NCI-H510A treated with DMSO at 0.1 percent for 48 hours (cell line): ENCODE measurements around the gene KIF17.
A peak's percentile ranks its signal among the peaks of the same experiment; 100 is the strongest.

Experiments
- DNase-seq: peaks from one replicate; lab custom pipeline; 2025; lab: John Stamatoyannopoulos, UW

KIF17 gene

GRCh38 chr1:20717452-20718342, at the start of gene KIF17:
KIF17 (minus strand) TSS chr1:20718007; CDS start chr1:20717706, 301 bp downstream.
- peak; percentile 65 for DNase-seq

- no peak for DNase-seq
Measured at GRCh38 chr1:20767271-20767670, 49.5 kb upstream of the KIF17 start.

GRCh38 chr1:20763417-20763816, 45.6 kb upstream of the KIF17 start:
- no peak for DNase-seq

GRCh38 chr1:20760322-20760721, 42.5 kb upstream of the KIF17 start:
- DNase-seq, result no peak

- no peak for DNase-seq
Measured at GRCh38 chr1:20753589-20753988, 35.8 kb upstream of the KIF17 start.

GRCh38 chr1:20751462-20751990, 33.7 kb upstream of the KIF17 start:
- no peak for DNase-seq

GRCh38 chr1:20742671-20743070, 24.9 kb upstream of the KIF17 start:
- no peak for DNase-seq

- no peak for DNase-seq
Measured at GRCh38 chr1:20740781-20741180, 23.0 kb upstream of the KIF17 start.

- no peak for DNase-seq
Measured at GRCh38 chr1:20739225-20739624, 21.4 kb upstream of the KIF17 start.

- peak; percentile 34 for DNase-seq
Measured at GRCh38 chr1:20735581-20736111, 17.8 kb upstream of the KIF17 start.

- DNase-seq, result no peak
Measured at GRCh38 chr1:20733360-20733975, 15.7 kb upstream of the KIF17 start.

GRCh38 chr1:20732588-20733359, 15.0 kb upstream of the KIF17 start, which contains the start of gene SH2D5:
SH2D5 (minus strand) TSS chr1:20732703; CDS start chr1:20728044, 4,659 bp downstream.
- DNase-seq, result peak; percentile 87

GRCh38 chr1:20732071-20732587, 14.3 kb upstream of the KIF17 start:
- peak; percentile 72 for DNase-seq

- no peak for DNase-seq
Measured at GRCh38 chr1:20731057-20731991, 13.5 kb upstream of the KIF17 start.

GRCh38 chr1:20730690-20731056, 12.9 kb upstream of the KIF17 start:
- no peak for DNase-seq

- DNase-seq, result no peak
Measured at GRCh38 chr1:20729990-20730689, 12.3 kb upstream of the KIF17 start.

GRCh38 chr1:20729155-20729931, 11.5 kb upstream of the KIF17 start:
- DNase-seq, result no peak

GRCh38 chr1:20728371-20729154, 10.8 kb upstream of the KIF17 start:
- no peak for DNase-seq
